ENCODE results near the gene NFIC.

Gene NFIC

GRCh38 chr19:3482507-3483225 lies 116.3 kb downstream of the NFIC start:
- Histone ChIP-seq H3K4me3 (ENCODE audit: low read length) (no peak overlapping the region), H3K36me3 (ENCODE audit: insufficient read depth, low read length) (no peaks in the 10 kb centered on the region), H3K9ac (ENCODE audit: low read depth, low read length) (no peak overlapping the region), H3K4me1 (ENCODE audit: control insufficient read depth, insufficient read depth, low read length) (no peaks in the 10 kb centered on the region), H3K9me3 (replicated peaks; ENCODE audit: low read length) (no peaks in the 10 kb centered on the region), H3K27me3 (ENCODE audit: control insufficient read depth, insufficient read depth, low read length) (peaks cover 42% of the 10 kb centered on the region), H3K4me2 (ENCODE audit: low read length) (no peak overlapping the region)

GRCh38 chr19:3483226-3483628 lies 116.8 kb downstream of the NFIC start, which contains the start of gene SMIM44:
Gene SMIM44, minus strand, starts transcription at chr19:3483441. Its CDS starts 38 bp downstream, at chr19:3483403.
- peaks cover 37% of the 10 kb centered on the region for H3K27me3 ChIP-seq (ENCODE audit: control insufficient read depth, insufficient read depth, low read length)
- no peaks in the 10 kb centered on the region for H3K9me3 ChIP-seq (replicated peaks; ENCODE audit: low read length)
- H3K4me2 ChIP-seq (ENCODE audit: low read length) = no peak within 1 kb of the TSS
- H3K4me3 ChIP-seq (ENCODE audit: low read length) = no peak within 1 kb of the TSS
- no peaks in the 10 kb centered on the region for H3K36me3 ChIP-seq (ENCODE audit: insufficient read depth, low read length)
- no peak within 1 kb of the TSS for H3K9ac ChIP-seq (ENCODE audit: low read depth, low read length)
- H3K4me1 ChIP-seq (ENCODE audit: control insufficient read depth, insufficient read depth, low read length) = no peaks in the 10 kb centered on the region

- Histone ChIP-seq H3K4me2 (ENCODE audit: low read length) (no peak overlapping the region), H3K27me3 (ENCODE audit: control insufficient read depth, insufficient read depth, low read length) (no peaks in the 10 kb centered on the region), H3K4me1 (ENCODE audit: control insufficient read depth, insufficient read depth, low read length) (no peaks in the 10 kb centered on the region), H3K4me3 (ENCODE audit: low read length) (no peak overlapping the region), H3K9me3 (replicated peaks; ENCODE audit: low read length) (no peaks in the 10 kb centered on the region), H3K9ac (ENCODE audit: low read depth, low read length) (no peak overlapping the region), H3K36me3 (ENCODE audit: insufficient read depth, low read length) (peaks cover 39% of the 10 kb centered on the region)
Measured at GRCh38 chr19:3491396-3492119, 125.2 kb downstream of the NFIC start.

- no peak overlapping the region for H3K4me2 ChIP-seq (ENCODE audit: low read length)
- no peaks in the 10 kb centered on the region for H3K27me3 ChIP-seq (ENCODE audit: control insufficient read depth, insufficient read depth, low read length)
- H3K4me3 ChIP-seq (ENCODE audit: low read length) = no peak overlapping the region
- no peaks in the 10 kb centered on the region for H3K9me3 ChIP-seq (replicated peaks; ENCODE audit: low read length)
- no peaks in the 10 kb centered on the region for H3K4me1 ChIP-seq (ENCODE audit: control insufficient read depth, insufficient read depth, low read length)
- H3K9ac ChIP-seq (ENCODE audit: low read depth, low read length) = no peak overlapping the region
- H3K36me3 ChIP-seq (ENCODE audit: insufficient read depth, low read length) = peaks cover 45% of the 10 kb centered on the region
Measured at GRCh38 chr19:3492131-3492839, 125.9 kb downstream of the NFIC start.

- no peaks in the 10 kb centered on the region for H3K9me3 ChIP-seq (replicated peaks; ENCODE audit: low read length)
- no peak overlapping the region for H3K4me2 ChIP-seq (ENCODE audit: low read length)
- H3K4me1 ChIP-seq (ENCODE audit: control insufficient read depth, insufficient read depth, low read length) = no peaks in the 10 kb centered on the region
- no peak overlapping the region for H3K4me3 ChIP-seq (ENCODE audit: low read length)
- H3K9ac ChIP-seq (ENCODE audit: low read depth, low read length) = no peak overlapping the region
- H3K27me3 ChIP-seq (ENCODE audit: control insufficient read depth, insufficient read depth, low read length) = no peaks in the 10 kb centered on the region
- H3K36me3 ChIP-seq (ENCODE audit: insufficient read depth, low read length) = peaks cover 49% of the 10 kb centered on the region
Measured at GRCh38 chr19:3492919-3493318, 126.5 kb downstream of the NFIC start.

- Histone ChIP-seq H3K4me1 (ENCODE audit: control insufficient read depth, insufficient read depth, low read length) (no peaks in the 10 kb centered on the region), H3K27me3 (ENCODE audit: control insufficient read depth, insufficient read depth, low read length) (no peaks in the 10 kb centered on the region), H3K9me3 (replicated peaks; ENCODE audit: low read length) (no peaks in the 10 kb centered on the region), H3K4me2 (ENCODE audit: low read length) (no peak overlapping the region), H3K4me3 (ENCODE audit: low read length) (no peak overlapping the region), H3K36me3 (ENCODE audit: insufficient read depth, low read length) (peaks cover 49% of the 10 kb centered on the region), H3K9ac (ENCODE audit: low read depth, low read length) (no peak overlapping the region)
Measured at GRCh38 chr19:3493651-3494050, 127.3 kb downstream of the NFIC start.

- Histone ChIP-seq H3K9me3 (replicated peaks; ENCODE audit: low read length) (no peaks in the 10 kb centered on the region), H3K27me3 (ENCODE audit: control insufficient read depth, insufficient read depth, low read length) (no peaks in the 10 kb centered on the region), H3K36me3 (ENCODE audit: insufficient read depth, low read length) (peaks cover 49% of the 10 kb centered on the region), H3K9ac (ENCODE audit: low read depth, low read length) (no peak overlapping the region), H3K4me2 (ENCODE audit: low read length) (no peak overlapping the region), H3K4me1 (ENCODE audit: control insufficient read depth, insufficient read depth, low read length) (no peaks in the 10 kb centered on the region), H3K4me3 (ENCODE audit: low read length) (no peak overlapping the region)
Measured at GRCh38 chr19:3494051-3494450, 127.7 kb downstream of the NFIC start.

GRCh38 chr19:3494559-3494958 lies 128.2 kb downstream of the NFIC start:
- no peaks in the 10 kb centered on the region for H3K9me3 ChIP-seq (replicated peaks; ENCODE audit: low read length)
- no peaks in the 10 kb centered on the region for H3K27me3 ChIP-seq (ENCODE audit: control insufficient read depth, insufficient read depth, low read length)
- no peak overlapping the region for H3K4me2 ChIP-seq (ENCODE audit: low read length)
- H3K4me1 ChIP-seq (ENCODE audit: control insufficient read depth, insufficient read depth, low read length) = peaks cover under 1% of the 10 kb centered on the region
- H3K9ac ChIP-seq (ENCODE audit: low read depth, low read length) = no peak overlapping the region
- H3K36me3 ChIP-seq (ENCODE audit: insufficient read depth, low read length) = peaks cover 49% of the 10 kb centered on the region
- no peak overlapping the region for H3K4me3 ChIP-seq (ENCODE audit: low read length)

- H3K4me2 ChIP-seq (ENCODE audit: low read length) = no peak overlapping the region
- no peak overlapping the region for H3K4me3 ChIP-seq (ENCODE audit: low read length)
- peaks cover 4% of the 10 kb centered on the region for H3K4me1 ChIP-seq (ENCODE audit: control insufficient read depth, insufficient read depth, low read length)
- no peaks in the 10 kb centered on the region for H3K27me3 ChIP-seq (ENCODE audit: control insufficient read depth, insufficient read depth, low read length)
- no peaks in the 10 kb centered on the region for H3K9me3 ChIP-seq (replicated peaks; ENCODE audit: low read length)
- H3K36me3 ChIP-seq (ENCODE audit: insufficient read depth, low read length) = peaks cover 45% of the 10 kb centered on the region
- no peak overlapping the region for H3K9ac ChIP-seq (ENCODE audit: low read depth, low read length)
Measured at GRCh38 chr19:3496392-3497273, 130.2 kb downstream of the NFIC start.

GRCh38 chr19:3497757-3498520 lies 131.6 kb downstream of the NFIC start:
- Histone ChIP-seq H3K36me3 (ENCODE audit: insufficient read depth, low read length) (peaks cover 38% of the 10 kb centered on the region), H3K4me1 (ENCODE audit: control insufficient read depth, insufficient read depth, low read length) (peaks cover 4% of the 10 kb centered on the region), H3K9me3 (replicated peaks; ENCODE audit: low read length) (no peaks in the 10 kb centered on the region), H3K27me3 (ENCODE audit: control insufficient read depth, insufficient read depth, low read length) (no peaks in the 10 kb centered on the region), H3K4me3 (ENCODE audit: low read length) (no peak overlapping the region), H3K9ac (ENCODE audit: low read depth, low read length) (no peak overlapping the region), H3K4me2 (ENCODE audit: low read length) (no peak overlapping the region)
